HG02678 (cell line): ENCODE results near the gene FHDC1.

Experiments used
- ATAC-seq: cut with Tn5 transposase; IDR thresholded peaks from one replicate; pipeline ENCODE4 v1.9.1; 2021; ENCODE audit warnings: mild to moderate bottlenecking, moderate library complexity; ENCODE audit not compliant: unreplicated experiment

Gene FHDC1

GRCh38 chr4:152979731-152980330 lies 43.7 kb downstream of the FHDC1 start:
- no peak for ATAC-seq

GRCh38 chr4:152981278-152981677 lies 45.2 kb downstream of the FHDC1 start:
- ATAC-seq = no peak

GRCh38 chr4:152981842-152982241 lies 45.7 kb downstream of the FHDC1 start:
- no peak for ATAC-seq

GRCh38 chr4:152983221-152983620 lies 47.1 kb downstream of the FHDC1 start:
- no peak for ATAC-seq

- no peak for ATAC-seq
Measured at GRCh38 chr4:152983774-152984411, 47.8 kb downstream of the FHDC1 start.

- no peak for ATAC-seq
Measured at GRCh38 chr4:152988721-152989553, 52.8 kb downstream of the FHDC1 start.

- no peak for ATAC-seq
Measured at GRCh38 chr4:152989554-152989970, 53.4 kb downstream of the FHDC1 start.

- ATAC-seq = no peak
Measured at GRCh38 chr4:152990471-152991131, 54.5 kb downstream of the FHDC1 start.

- no peak for ATAC-seq
Measured at GRCh38 chr4:152991398-152991797, 55.3 kb downstream of the FHDC1 start.

GRCh38 chr4:152992027-152992426 lies 55.9 kb downstream of the FHDC1 start:
- ATAC-seq = no peak

- ATAC-seq = no peak
Measured at GRCh38 chr4:152992466-152992865, 56.3 kb downstream of the FHDC1 start.

- no peak for ATAC-seq
Measured at GRCh38 chr4:152994038-152994437, 57.9 kb downstream of the FHDC1 start.

- ATAC-seq = no peak
Measured at GRCh38 chr4:152996111-152996571, 60.0 kb downstream of the FHDC1 start.

GRCh38 chr4:152996672-152997071 lies 60.5 kb downstream of the FHDC1 start:
- ATAC-seq = no peak

- ATAC-seq = no peak
Measured at GRCh38 chr4:152997288-152997687, 61.2 kb downstream of the FHDC1 start.

GRCh38 chr4:152997771-152998487 lies 61.8 kb downstream of the FHDC1 start:
- ATAC-seq = no peak

GRCh38 chr4:152998861-152999260 lies 62.7 kb downstream of the FHDC1 start:
- ATAC-seq = no peak

- ATAC-seq = no peak
Measured at GRCh38 chr4:152999346-153000075, 63.4 kb downstream of the FHDC1 start.

- no peak for ATAC-seq
Measured at GRCh38 chr4:153000076-153000420, 63.9 kb downstream of the FHDC1 start.

GRCh38 chr4:153001626-153002025 lies 65.5 kb downstream of the FHDC1 start:
- no peak for ATAC-seq
